B cell (primary cell): ENCODE data around the gene ISG20L2. TPM values are rescaled to one million over a fixed set of nuclear protein-coding genes. Genes with fewer than 3 reads are reported as not detected.

ENCODE experiments used
- ATAC-seq: fragments of 200-7000 bp; cut with Tn5 transposase; one replicate; pipeline ENCODE4 v1.10.0; 2021; ENCODE audit warnings: low read depth, mild to moderate bottlenecking, moderate number of reproducible peaks, moderate library complexity
- CTCF ChIA-PET: fragments of 350-600 bp; sonication (Branson Sonifier 250); formaldehyde crosslinking; loops from one replicate; lab custom pipeline; 2021; ENCODE audit warnings: antibody characterized with exemption, inconsistent platforms; lab: Charles Lee
- POLR2A ChIA-PET: fragments of 350-600 bp; sonication (Branson Sonifier 250); formaldehyde crosslinking; loops from one replicate; lab custom pipeline; 2021; ENCODE audit warnings: antibody characterized with exemption; lab: Charles Lee
- DNase-seq: peaks from one replicate; pipeline ENCODE4 v3.0.0; 2013
- H2AFZ ChIP-seq: 2 replicates; pipeline ENCODE4 v1.6.1; 2012; ENCODE audit warnings: mild to moderate bottlenecking, low read depth, low read length; ENCODE audit not compliant: insufficient read depth, poor library complexity, severe bottlenecking
- H3K27ac ChIP-seq, 2 donors: 1 replicate in 1 of 2; 2 replicates in 1 of 2; pipeline ENCODE4 v1.5.1; 2012 to 2013; ENCODE audit warnings: low read length in 2 of 2, mild to moderate bottlenecking in 2 of 2, moderate library complexity in 1 of 2
- H3K27me3 ChIP-seq, 4 experiments: fragments of 200-600 bp in 1 of 4; sonication (generic) in 1 of 4; replicated peaks in 1 of 4; 1 replicate in 2 of 4; 2 replicates in 2 of 4; pipeline versions ENCODE4 v1.6.1 to v1.7.0; 2013 to 2016; ENCODE audit warnings: low read length in 3 of 4, mild to moderate bottlenecking in 2 of 4, mixed read lengths in 1 of 4, moderate library complexity in 1 of 4; ENCODE audit not compliant: insufficient read depth in 4 of 4, control insufficient read depth in 3 of 4; ENCODE audit errors: control extremely low read depth in 1 of 4
- H3K36me3 ChIP-seq, 2 experiments: replicated peaks in 1 of 2; 1 replicate in 1 of 2; 2 replicates in 1 of 2; pipeline versions ENCODE4 v1.6.1 to v1.7.1; 2013; ENCODE audit warnings: low read length in 1 of 2; ENCODE audit not compliant: insufficient read depth in 2 of 2, control insufficient read depth in 1 of 2; ENCODE audit errors: control extremely low read depth in 1 of 2, extremely low read depth in 1 of 2
- H3K4me1 ChIP-seq, 2 donors: fragments of 200-600 bp in 1 of 2; sonication (generic) in 1 of 2; 1 replicate in 1 of 2; 2 replicates in 1 of 2; pipeline versions ENCODE4 v1.5.1 to v1.6.1; 2013 to 2017; ENCODE audit warnings: low read length in 2 of 2; ENCODE audit not compliant: control insufficient read depth in 2 of 2, insufficient read depth in 2 of 2
- H3K4me2 ChIP-seq: replicated peaks from 2 replicates; pipeline ENCODE3; 2012; ENCODE audit warnings: mild to moderate bottlenecking, low read depth, low read length; ENCODE audit not compliant: poor library complexity, severe bottlenecking
- H3K4me3 ChIP-seq, 5 experiments: fragments of 200-600 bp in 1 of 5; sonication (generic) in 1 of 5; 1 replicate in 3 of 5; 2 replicates in 2 of 5; pipeline versions ENCODE4 v1.5.1 to v1.7.0; 2011 to 2016; ENCODE audit warnings: low read length in 4 of 5, mild to moderate bottlenecking in 4 of 5, low read depth in 2 of 5, control low read depth in 1 of 5, moderate library complexity in 1 of 5; ENCODE audit not compliant: insufficient read depth in 1 of 5; ENCODE audit errors: control extremely low read depth in 1 of 5, extremely low read depth in 1 of 5
- H3K79me2 ChIP-seq: fragments of 200-600 bp; sonication (generic); one replicate; pipeline ENCODE4 v1.6.0; 2016; ENCODE audit warnings: low read length; ENCODE audit not compliant: control insufficient read depth, insufficient read depth
- H3K9ac ChIP-seq: fragments of 200-600 bp; sonication (generic); 2 replicates; pipeline ENCODE4 v1.6.1; 2017; ENCODE audit warnings: mild to moderate bottlenecking, low read length, moderate library complexity
- H3K9me3 ChIP-seq, 3 donors: one replicate each; pipeline versions ENCODE4 v1.6.1 to v1.7.1; 2013; ENCODE audit warnings: low read length in 2 of 3; ENCODE audit not compliant: control insufficient read depth in 2 of 3, insufficient read depth in 1 of 3; ENCODE audit errors: control extremely low read depth in 1 of 3
- H4K20me1 ChIP-seq: 2 replicates; pipeline ENCODE4 v1.6.0; 2012; ENCODE audit warnings: mild to moderate bottlenecking, low read length; ENCODE audit not compliant: insufficient read depth, control insufficient read depth, poor library complexity, severe bottlenecking
- H3K27ac Mint-ChIP-seq: one replicate; pipeline ENCODE4 v1.8.0; 2021; ENCODE audit warnings: mixed read lengths
- H3K27me3 Mint-ChIP-seq: one replicate; pipeline ENCODE4 v1.8.0; 2021; ENCODE audit warnings: mixed read lengths
- H3K4me1 Mint-ChIP-seq: one replicate; pipeline ENCODE4 v1.8.0; 2021; ENCODE audit warnings: mixed read lengths
- H3K4me3 Mint-ChIP-seq: one replicate; pipeline ENCODE4 v1.8.0; 2021; ENCODE audit warnings: mixed read lengths
- H3K9me3 Mint-ChIP-seq: one replicate; pipeline ENCODE4 v1.8.0; 2022; ENCODE audit warnings: mixed read lengths; ENCODE audit not compliant: insufficient read depth
- EZH2 ChIP-seq: IDR thresholded peaks from 2 replicates; pipeline ENCODE4 v1.6.1; 2012; ENCODE audit warnings: borderline replicate concordance, low read depth, mild to moderate bottlenecking, moderate library complexity, low read length; ENCODE audit not compliant: insufficient read depth, poor library complexity, severe bottlenecking
- WGBS: methylation state at CpG from one replicate; pipeline ENCODE4 v1.1.5; 2013; ENCODE audit warnings: missing lambda C conversion rate; ENCODE audit not compliant: insufficient coverage; 5-methylcytosine and 5-hydroxymethylcytosine counted together
- intact Hi-C: fragments of 100-400 bp; cut with micrococcal nuclease; formaldehyde crosslinking; loops from one replicate; pipeline ENCODE4 v1.10.0; 2022
- polyA plus RNA-seq: library from polyadenylated mRNA; depleted of rRNA; stranded (reverse); fragments of >200 nt; gene quantifications from 2 replicates; pipeline ENCODE4 v1.2.3, GENCODE V29; 2012
- total RNA-seq, 2 donors: library from RNA; stranded (reverse); fragments of 120-200 nt in 1 of 2; gene quantifications; 1 replicate in 1 of 2; 2 replicates in 1 of 2; pipeline versions ENCODE4 v1.2.3 to v1.2.4, GENCODE V29; 2013 to 2022
- TF ChIP-seq, protein P1 (sequence below): fragments of 200-600 bp; IDR thresholded peaks from one replicate; pipeline ENCODE4 v1.8.0; 2022; ENCODE audit warnings: antibody characterized with exemption, mild to moderate bottlenecking

ISG20L2 gene
- total and polyA plus RNA-seq, 2 donors (not counting 1 experiment from before 2014, with no cell fraction given) = 30.1 to 51.7 TPM

DNA sequence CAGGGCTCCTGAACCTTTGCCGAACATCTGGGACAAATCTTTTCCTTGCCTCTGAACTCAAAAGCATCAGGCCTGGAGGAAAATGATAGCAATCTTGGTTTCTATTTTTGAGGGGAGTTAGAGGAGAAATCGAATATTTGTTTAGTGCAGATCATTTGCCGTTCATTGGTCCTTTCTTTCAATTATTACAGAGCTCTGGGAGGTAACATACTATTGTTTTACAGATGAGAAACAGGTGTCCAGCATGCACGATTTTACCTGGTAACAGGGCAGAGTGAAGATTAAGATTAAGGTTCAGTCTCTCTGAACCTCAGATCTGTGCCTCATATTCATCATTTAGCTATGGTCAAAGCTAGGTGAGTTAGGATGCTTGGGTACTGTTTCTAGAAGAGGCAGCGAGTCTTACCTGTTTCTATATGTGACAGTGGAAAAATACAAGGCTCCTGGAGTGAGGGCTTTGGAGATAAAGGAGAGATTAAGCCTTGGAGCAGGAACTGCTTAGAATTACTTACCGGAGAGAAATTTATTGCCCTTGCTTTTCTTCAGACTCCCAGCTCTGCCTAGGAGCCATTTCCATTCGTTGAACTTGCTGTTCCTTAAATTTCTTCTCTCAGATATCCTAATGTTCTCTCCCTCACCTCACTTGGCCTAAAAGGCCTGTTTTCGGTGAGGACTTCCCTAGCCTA lies 40.2 kb upstream of the ISG20L2 start:
- 49% methylated on average over 5 of the region's 8 CpGs for WGBS
- H3K79me2 ChIP-seq = peaks cover 64% of the 10 kb centered on the region
- DNase-seq (no peak), ATAC-seq (no peak)
- Mint-ChIP-seq H3K9me3 (no peaks in the 10 kb centered on the region), H3K4me1 (peaks cover 45% of the 10 kb centered on the region), H3K27ac (no peak overlapping the region), H3K27me3 (no peaks in the 10 kb centered on the region), H3K4me3 (no peak overlapping the region)
- peak overlapping the region; percentile 68 for H2AFZ ChIP-seq
- H3K4me3 ChIP-seq = peak overlapping the region; percentile 62 to 97 (median 78)
- POLR2A ChIA-PET = interaction anchor here (0.6 to 3.1 kb wide), 2 partner anchors 28 to 1014 kb away, joined by 9 to 43 read pairs; partner anchors contain the start of gene MRPL24
- peaks cover 1 to 25% of the 10 kb centered on the region in 2 experiments for H3K36me3 ChIP-seq
- H3K27ac ChIP-seq = peak overlapping the region in 1 of 2 donors; percentile 97
- peak overlapping the region; percentile 94 for H3K9ac ChIP-seq
- TF ChIP-seq, protein P1, sequence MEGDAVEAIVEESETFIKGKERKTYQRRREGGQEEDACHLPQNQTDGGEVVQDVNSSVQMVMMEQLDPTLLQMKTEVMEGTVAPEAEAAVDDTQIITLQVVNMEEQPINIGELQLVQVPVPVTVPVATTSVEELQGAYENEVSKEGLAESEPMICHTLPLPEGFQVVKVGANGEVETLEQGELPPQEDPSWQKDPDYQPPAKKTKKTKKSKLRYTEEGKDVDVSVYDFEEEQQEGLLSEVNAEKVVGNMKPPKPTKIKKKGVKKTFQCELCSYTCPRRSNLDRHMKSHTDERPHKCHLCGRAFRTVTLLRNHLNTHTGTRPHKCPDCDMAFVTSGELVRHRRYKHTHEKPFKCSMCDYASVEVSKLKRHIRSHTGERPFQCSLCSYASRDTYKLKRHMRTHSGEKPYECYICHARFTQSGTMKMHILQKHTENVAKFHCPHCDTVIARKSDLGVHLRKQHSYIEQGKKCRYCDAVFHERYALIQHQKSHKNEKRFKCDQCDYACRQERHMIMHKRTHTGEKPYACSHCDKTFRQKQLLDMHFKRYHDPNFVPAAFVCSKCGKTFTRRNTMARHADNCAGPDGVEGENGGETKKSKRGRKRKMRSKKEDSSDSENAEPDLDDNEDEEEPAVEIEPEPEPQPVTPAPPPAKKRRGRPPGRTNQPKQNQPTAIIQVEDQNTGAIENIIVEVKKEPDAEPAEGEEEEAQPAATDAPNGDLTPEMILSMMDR = no peak
- TF ChIP-seq EZH2 = no peak
- H3K4me1 ChIP-seq = peaks cover 27 to 32% of the 10 kb centered on the region in 2 donors
- H3K27me3 ChIP-seq = no peaks in the 10 kb centered on the region
- peak overlapping the region; percentile 92 for H3K4me2 ChIP-seq
- CTCF ChIA-PET = interaction anchor here (0.8 to 9.0 kb wide), 5 partner anchors 16 to 78 kb away, joined by 3 to 87 read pairs (median 3); partner anchors contain the start of genes HDGF, ISG20L2, METTL25B and MRPL24
- intact Hi-C loops = loop anchor here (5.0 kb wide), 1 partner anchor 81 kb away; no protein-coding TSS in a partner anchor
- peaks cover 24% of the 10 kb centered on the region for H4K20me1 ChIP-seq
- H3K9me3 ChIP-seq = no peaks in the 10 kb centered on the region
